HG02571 (cell line): ENCODE results near the gene ARHGAP23.
A peak's percentile ranks its signal among the peaks of the same experiment; 100 is the strongest.

Experiments
- ATAC-seq: cut with Tn5 transposase; IDR thresholded peaks from one replicate; pipeline ENCODE4 v1.9.1; 2021; ENCODE audit warnings: mild to moderate bottlenecking, moderate library complexity; ENCODE audit not compliant: unreplicated experiment

The ARHGAP23 gene

DNA sequence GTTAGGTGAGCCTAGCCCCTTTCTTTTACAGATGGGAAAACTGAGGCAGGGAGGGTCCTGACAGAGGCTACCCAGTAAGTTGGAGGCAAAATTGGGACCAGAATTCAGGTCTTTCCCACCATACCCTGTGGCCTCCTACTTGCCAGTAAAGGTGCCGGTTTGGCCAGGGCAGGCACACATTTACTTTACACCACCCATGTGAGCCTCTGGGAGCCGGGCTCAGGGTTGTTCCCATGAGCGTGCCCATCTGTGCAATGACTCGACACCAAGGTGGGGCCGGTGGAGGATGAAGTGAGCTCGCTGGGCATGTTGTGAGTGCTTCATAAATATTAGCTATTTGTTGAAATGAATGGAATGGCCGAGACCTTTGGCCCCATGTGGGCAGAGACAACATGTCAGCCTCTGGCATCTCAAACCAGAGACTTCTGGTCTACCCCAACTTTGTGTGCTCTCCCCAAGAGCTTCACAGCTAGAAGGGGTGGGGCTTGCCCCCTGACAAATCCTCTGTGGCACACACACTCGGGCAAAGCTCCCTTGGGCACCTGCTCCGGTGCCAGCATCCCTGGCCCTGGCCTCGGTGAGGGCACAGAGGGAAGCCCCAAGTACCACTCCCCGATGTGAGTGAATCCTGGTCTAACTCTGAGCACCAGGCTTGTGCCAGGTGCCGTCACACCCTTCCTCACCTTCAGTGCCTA, 117.4 kb downstream of the ARHGAP23 start:
- ATAC-seq, result no peak

- no peak for ATAC-seq
Measured at GRCh38 chr17:38546396-38546795, 118.1 kb downstream of the ARHGAP23 start.

DNA sequence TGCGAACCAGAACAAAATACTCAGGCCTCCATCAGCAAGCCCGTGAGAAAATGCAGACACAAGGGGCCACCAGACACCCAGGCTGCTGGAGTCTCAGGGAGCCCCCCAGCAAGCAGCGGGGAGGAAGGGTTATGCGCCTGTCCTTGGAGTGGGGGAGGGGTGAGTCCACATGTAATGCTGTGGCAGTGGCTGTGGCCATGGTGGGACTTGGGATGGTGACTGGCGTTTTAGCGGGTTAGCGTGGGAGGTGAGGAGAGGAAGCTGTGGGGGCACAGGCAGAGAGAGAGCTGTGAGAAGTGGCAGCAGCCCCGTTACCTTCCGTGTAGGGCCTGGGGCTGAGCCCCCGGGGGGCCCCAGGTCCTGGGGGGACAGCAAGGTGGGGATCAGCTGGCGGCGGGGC, 119.2 kb downstream of the ARHGAP23 start:
- ATAC-seq, result no peak

DNA sequence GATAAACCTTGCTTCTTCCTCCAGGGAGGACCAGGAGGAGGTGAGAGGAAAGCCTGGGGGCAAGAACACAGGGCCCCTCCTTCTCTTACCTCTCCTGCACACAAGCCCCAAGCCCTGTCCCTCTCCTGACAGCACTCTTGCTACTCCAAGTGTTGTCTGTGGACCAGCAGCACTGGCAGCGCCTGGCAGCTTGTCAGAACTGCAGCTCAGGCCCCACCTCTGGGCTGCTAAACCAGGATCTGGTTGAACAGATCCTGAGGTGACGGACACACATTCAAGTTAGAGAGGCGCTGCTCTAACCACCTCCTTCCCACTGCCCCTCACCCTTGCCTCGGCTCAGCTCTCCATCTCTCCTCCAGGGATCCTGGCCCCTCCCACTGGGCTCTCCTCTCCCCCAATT, 121.0 kb downstream of the ARHGAP23 start:
- ATAC-seq, result no peak

GRCh38 chr17:38550661-38551060, 122.4 kb downstream of the ARHGAP23 start:
- ATAC-seq, result no peak

DNA sequence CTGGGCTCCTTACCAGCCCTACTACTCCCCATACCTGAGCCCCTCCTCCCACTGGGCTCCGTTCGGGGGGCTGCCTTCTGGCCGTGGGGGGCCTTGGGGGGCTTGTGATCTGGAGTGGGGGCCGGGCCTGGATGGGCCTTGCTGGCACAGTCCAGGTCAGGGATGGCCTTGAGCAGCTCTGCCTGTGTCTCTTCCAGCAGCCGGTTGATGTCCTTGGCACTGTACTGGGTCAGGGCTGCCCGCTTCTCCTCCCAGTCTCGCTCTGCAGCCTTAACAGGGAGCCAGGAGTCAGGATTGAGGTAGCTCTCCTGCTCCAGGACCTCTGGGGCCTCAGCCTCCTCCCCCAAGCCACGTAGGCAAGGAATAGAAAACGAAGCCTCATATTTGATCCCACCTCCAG, 122.9 kb downstream of the ARHGAP23 start:
- no peak for ATAC-seq

GRCh38 chr17:38552343-38552742, 124.1 kb downstream of the ARHGAP23 start:
- ATAC-seq, result no peak

GRCh38 chr17:38554430-38555350, 126.4 kb downstream of the ARHGAP23 start:
- ATAC-seq, result no peak

DNA sequence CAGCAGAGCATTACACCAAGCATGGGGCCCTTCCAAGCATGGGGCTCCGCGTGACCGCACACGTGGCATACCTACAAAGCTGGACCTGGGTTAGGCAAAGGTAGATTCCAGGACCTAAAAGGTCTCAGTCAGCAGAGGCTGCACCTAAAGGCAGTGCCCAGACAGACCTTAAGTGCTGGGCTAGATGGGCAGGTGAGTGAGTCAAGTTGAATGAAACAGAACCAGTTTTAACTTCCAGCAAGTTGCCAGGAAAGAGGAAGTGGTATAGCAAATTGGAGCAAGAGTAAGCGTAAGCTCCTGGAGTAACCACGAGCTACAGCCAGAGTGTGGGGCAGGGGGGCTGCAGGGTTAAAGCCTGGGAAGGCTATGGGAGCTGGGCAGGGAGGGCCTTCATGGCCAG, 128.0 kb downstream of the ARHGAP23 start:
- ATAC-seq, result no peak

DNA sequence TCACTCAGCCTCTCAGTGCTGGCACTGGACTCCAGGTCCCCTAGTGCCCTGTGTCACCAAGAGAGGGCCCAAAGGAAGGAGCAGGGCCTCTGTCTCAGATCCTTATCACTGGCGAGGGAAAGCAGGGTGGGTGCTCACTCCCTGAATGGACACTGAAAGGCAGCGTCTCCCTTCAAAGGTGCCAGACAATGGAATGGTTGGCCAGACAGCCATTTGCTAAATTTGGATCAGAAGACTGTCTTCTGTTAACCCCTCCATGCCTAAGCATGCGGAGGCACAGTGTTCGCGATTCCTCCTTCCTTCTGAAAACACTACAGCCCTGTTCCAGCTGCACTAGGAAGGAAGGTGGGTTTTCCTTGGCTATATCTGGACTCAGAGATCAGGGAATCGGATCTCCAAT, 129.1 kb downstream of the ARHGAP23 start:
- ATAC-seq, result no peak

GRCh38 chr17:38557836-38558727, 129.8 kb downstream of the ARHGAP23 start:
- ATAC-seq, result no peak

DNA sequence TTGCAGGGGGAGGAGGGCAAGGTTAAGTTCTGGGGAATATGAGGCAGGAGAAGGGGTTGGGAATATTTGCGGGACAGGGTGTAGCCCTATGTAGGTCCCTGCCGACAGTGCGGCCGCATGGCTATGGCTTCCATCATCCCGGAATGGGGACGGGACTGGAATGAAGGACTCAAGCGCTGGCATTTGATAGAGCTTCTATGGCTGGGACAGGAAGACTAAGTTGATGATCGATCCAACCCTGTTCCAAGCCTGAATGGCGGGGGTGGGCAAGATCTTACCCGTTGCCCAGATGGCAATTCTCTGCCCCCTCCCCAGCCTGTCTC, 130.4 kb downstream of the ARHGAP23 start:
- ATAC-seq, result no peak

GRCh38 chr17:38559051-38559879, 131.0 kb downstream of the ARHGAP23 start:
- peak; percentile 69 for ATAC-seq

DNA sequence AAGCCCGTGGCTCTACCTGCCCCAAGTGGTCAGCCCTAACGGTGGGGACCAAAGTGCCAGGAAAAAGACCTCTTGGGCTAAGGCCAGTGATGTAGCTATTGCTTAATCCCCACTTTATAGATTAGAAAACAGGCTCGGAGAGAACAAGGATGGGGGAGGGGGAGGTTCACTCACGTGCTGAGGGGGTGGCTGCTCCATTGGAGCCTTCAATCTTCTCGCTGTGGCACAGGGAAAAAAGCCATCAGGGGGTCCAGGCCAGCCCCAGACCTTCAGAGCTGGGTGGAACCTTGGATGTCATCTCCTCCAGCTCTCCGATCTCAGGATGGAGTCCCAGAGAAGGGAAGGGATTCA, 131.6 kb downstream of the ARHGAP23 start:
- no peak for ATAC-seq

DNA sequence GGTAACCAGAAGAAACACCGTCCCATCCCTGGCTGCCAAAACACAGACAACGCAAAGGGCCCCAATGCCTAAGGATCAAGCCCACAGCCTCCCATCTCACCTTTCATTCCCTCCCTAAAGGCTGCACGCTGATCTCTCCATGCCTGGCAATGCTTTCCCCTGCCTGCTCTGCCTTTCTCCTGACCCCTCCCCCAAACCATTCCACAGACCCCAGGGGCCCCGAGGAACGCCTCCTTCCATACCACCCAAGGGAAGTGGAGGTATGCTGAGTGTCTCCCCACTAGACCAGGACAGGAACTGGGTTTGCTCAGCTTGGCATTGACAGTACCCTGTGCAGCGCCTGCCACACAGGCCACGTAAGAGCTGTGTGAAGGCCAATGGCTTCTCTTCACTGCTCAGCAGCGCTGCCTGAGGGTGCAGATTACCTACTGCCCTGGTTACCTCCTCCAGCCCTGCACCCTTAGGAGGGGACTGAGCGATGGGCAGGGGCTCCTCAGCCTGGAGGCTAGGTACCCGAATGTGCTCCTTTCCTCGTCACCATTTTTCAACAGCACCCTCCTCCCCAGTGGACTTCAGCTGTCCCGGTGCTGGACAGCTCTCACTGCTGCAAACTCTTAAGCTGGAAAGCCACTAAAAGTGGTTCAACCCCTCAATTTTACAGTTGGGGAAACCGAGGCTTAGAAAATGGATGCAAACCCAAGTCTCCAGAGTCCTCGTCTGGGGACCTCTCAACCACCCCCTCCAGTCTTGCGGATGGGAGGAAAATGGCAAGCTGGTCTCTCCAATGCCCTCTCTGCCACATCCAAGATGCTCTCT, 132.4 kb downstream of the ARHGAP23 start:
- no peak for ATAC-seq

GRCh38 chr17:38561416-38562214, 133.4 kb downstream of the ARHGAP23 start:
- ATAC-seq, result no peak
